GM19455 (cell line): ENCODE results near the gene ANKS1B.
A peak's percentile ranks its signal among the peaks of the same experiment; 100 is the strongest.

ENCODE experiments used
- ATAC-seq: cut with Tn5 transposase; IDR thresholded peaks from one replicate; pipeline ENCODE4 v1.9.1; 2021; ENCODE audit not compliant: unreplicated experiment

Gene ANKS1B

GRCh38 chr12:99140017-99140720 lies 844.6 kb downstream of the ANKS1B start:
- no peak for ATAC-seq

DNA sequence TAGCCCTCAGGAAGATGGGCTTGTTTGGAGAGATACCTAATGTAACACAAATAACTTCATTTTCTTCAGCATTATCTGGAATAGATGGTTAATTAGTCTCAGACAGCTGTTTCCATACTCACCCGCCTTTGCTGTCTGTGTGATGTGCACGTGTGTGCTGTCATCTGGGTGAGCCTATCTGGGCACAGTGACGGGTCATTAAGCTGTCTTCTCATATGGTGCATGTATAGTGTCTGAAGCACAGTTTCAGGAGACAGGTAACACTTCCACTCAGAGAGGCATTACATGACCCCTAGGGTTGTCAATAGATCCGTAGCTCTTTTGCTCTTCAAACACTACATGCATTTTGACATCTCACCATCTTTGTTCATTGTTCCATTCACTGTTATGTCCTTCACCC lies 846.3 kb downstream of the ANKS1B start:
- ATAC-seq: no peak

DNA sequence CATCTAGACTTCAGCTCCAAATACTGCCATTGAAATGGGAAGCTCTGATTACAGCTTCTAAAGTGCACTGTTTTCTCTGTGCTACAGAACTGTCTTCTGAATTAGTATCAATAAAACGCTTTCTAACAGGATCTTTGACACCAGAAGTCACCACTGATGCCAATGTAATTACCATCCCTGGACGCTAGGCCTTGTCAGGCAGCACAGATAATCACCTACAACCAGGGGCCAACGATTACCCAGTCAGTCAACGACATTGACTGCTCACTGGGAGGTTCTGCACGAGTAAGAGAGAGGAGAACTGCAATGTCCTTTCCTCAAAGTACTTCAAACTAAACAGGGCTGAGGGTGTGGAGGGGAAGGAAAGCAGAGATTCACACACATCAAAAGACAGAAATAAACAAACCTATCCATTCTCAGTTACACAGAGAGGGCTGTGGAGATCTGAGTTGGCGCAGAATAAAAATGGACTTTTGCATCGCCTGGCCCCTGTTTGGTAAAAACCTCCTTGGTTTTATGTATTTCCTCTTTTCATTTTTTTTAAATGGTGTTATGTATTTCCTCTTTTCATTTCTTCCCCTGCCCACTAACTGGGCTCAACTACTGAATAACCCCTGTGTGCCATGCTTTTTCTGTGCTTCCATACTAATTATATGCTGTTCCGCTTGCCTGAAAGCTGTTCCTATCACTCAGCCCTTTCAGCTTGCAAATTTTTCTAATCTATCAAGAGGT lies 847.4 kb downstream of the ANKS1B start:
- no peak for ATAC-seq

GRCh38 chr12:99136516-99136915 lies 848.2 kb downstream of the ANKS1B start:
- no peak for ATAC-seq

- ATAC-seq: no peak
Measured at GRCh38 chr12:99135376-99135775, 849.4 kb downstream of the ANKS1B start.

GRCh38 chr12:99133401-99133800 lies 851.3 kb downstream of the ANKS1B start:
- ATAC-seq: no peak

- ATAC-seq: no peak
Measured at GRCh38 chr12:99131751-99132199, 853.0 kb downstream of the ANKS1B start.

GRCh38 chr12:99130808-99131553 lies 853.8 kb downstream of the ANKS1B start:
- ATAC-seq: peak; percentile 94

DNA sequence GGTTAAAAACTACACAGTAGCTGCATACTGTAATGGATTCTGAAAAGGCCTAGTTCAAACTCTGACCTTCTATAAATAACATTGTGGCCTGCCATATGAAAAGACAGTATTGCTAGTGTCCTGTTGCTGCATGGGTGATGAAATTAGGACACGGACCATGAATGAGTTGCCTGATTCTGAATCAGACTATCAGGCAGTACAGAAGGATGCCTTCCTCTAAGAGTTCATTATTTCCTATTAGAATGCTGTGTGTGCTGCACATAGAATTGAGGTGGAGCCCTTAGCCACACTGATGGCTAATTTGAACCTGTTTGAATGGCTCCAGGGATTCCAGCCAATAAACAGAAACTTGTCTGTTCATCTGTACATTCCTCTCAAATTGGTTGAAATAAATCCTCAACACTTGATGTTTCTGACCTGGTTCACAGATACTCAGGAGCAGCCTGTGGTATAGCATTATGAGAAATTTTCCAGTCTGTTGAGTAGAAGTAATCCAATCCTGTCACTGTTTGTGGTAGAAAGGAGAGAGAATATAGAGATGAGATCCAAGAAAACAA lies 856.4 kb downstream of the ANKS1B start:
- ATAC-seq: no peak

DNA sequence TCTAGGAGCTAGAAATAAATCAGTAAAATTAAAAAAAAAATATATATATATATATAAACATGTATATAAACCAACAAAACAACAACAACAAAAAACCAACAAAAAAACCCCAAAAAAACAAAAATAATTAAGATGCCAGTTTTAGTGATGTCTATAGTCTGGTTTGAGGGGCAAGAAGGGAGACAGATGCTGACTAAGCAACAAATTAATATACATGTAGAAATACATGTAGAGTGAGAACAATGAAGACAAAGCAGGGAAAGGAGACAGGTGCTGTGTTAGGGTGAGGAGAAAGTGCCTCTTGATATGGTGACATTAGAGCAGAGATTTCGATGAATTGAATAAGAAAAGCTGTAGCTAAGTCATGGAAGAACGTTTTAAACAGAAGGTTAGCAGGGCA lies 861.8 kb downstream of the ANKS1B start:
- no peak for ATAC-seq

DNA sequence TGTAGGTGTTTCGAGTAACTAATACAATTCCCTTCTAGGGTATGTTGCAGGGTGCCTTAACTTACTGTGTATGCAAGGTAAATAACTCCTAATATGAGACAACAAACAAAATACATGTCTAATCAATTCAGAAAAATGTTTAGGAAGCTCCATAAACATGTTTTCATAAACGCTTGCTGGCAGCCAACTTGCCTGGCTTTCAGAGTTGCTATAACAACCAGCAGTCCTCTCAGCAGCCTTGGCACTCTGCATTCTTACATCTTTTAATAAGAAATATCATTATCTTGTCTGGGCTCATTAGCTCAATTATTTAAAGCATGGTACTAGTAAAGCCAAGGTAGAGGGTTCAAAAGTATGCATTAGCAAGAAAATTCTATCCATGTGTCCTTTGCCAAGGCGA lies 862.2 kb downstream of the ANKS1B start:
- no peak for ATAC-seq

DNA sequence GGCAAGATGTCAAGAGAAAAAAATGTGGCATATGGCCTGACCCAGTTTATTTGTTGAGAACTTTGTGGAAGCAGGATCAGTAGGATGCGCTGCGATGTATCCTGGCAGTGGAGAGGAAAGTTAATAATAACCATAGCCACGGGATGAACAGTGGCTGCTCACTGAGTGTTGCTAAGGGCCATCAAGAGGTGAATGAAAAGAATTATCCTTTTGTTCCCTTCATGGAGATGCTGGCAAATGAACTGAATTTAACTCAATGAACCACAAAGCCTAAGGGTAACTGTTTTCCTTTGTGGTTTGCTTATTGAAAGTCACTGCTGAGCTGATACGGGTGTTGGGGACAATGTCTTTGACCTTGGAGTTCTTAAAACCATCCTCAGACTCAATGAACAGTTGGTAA lies 863.2 kb downstream of the ANKS1B start:
- no peak for ATAC-seq

GRCh38 chr12:99119943-99120342 lies 864.8 kb downstream of the ANKS1B start:
- ATAC-seq: no peak

- no peak for ATAC-seq
Measured at GRCh38 chr12:99119449-99119848, 865.3 kb downstream of the ANKS1B start.

GRCh38 chr12:99111600-99111999 lies 873.1 kb downstream of the ANKS1B start:
- ATAC-seq: no peak

DNA sequence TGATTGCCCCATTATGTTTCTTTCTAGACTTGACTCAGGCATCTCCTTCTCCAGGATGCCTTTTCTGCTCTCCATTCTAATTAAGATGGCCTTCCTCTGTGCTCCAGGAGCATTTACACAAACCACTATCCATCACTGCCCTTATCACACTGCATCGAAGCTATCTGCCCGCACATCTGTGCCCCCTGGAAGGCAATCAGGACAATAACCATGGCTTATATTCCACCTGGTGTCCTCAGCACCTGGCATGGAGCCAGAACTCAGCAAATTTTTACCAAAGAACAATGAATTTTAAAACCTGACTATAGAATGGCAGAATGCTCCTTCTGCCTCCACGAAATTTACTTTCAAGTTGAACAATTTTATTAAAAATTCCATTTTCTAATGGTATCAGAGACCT lies 873.9 kb downstream of the ANKS1B start:
- no peak for ATAC-seq

GRCh38 chr12:99110212-99110611 lies 874.5 kb downstream of the ANKS1B start:
- no peak for ATAC-seq

DNA sequence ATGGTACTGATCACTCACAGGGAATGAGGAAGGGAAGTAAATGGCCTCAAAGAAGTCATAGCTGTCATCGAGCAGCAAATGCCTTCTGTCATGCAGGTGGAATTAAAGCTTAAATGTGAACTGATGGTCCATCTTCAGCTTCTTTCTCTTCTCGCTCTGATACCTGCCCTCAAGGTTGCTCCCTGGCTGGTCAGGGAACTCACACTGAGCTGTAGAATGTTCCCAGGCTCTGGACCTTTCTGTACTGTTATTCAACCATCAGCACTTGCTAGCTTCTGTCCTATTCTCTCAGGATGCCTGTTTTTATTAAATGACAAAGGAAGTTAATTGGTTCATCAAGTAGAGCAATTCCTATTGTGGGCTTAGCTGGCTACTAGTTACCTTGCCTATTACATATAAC lies 875.8 kb downstream of the ANKS1B start:
- no peak for ATAC-seq

- ATAC-seq: no peak
Measured at GRCh38 chr12:99099786-99100185, 885.0 kb downstream of the ANKS1B start.

DNA sequence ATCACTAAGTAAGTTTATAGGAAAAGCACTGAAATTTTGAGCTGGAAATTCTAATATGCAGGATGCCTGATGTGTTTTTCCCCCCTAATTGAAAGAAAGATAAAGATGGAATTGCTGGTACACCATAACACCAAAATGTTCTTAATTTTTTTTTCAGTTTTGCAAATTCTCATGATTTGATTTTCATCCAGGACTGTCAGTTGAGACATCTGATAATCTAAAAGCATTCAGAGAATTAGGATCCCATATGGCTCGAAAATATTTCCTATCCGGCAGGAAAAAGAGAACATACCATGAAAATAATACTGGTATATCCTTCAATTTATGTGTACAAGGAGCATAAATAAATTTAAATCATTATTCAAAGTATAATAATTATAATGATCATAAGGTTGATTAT lies 887.6 kb downstream of the ANKS1B start:
- no peak for ATAC-seq

DNA sequence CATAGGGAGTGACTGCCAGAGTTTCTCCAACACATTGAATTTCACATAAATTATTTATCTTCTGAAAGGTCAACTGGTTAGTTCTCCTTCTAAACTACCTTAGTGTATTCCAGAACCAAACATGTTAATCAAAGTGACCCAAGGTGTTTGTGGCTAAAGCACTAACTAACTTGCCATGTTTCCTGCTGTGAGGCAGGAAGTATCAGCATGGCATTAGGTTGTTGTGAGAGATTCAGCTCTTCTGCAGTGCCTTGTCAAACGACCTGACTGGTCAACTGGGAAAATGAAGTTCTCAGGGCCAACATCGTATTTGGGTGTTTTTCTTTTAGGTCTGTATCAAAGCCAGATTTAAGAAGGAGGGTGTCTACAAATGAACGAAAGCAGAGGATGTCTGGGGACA lies 891.6 kb downstream of the ANKS1B start:
- no peak for ATAC-seq
